ENCODE measurements around the gene KCNH5. TPM values are rescaled to one million over a fixed set of nuclear protein-coding genes. Genes with fewer than 3 reads are reported as not detected.

KCNH5 gene
- total and polyA plus RNA-seq, 4 donors: not detected

- no peak for TF ChIP-seq EGR1 (IDR thresholded peaks at IDR 0.05; ENCODE audit: low read depth in 2 of 2)
- no peak for TF ChIP-seq RAD21 (IDR thresholded peaks at IDR 0.05)
- TF ChIP-seq GABPA (IDR thresholded peaks at IDR 0.05 in 1 of 2, conservative IDR thresholded peaks at IDR 0.05 in 1 of 2): no peak
Observed at GRCh38 chr14:62916551-62916950, 128.7 kb downstream of the KCNH5 start (continued).

GRCh38 chr14:62914873-62915272 is 130.4 kb downstream of the KCNH5 start:
- no peaks in the 10 kb centered on the region for H3K36me3 ChIP-seq (ENCODE audit: control insufficient read depth in 4 of 4, insufficient read depth in 3 of 4, low read depth in 1 of 4, low read length in 3 of 4)
- H3K9me3 ChIP-seq (ENCODE audit: control insufficient read depth in 4 of 4, low read length in 3 of 4): no peaks in the 10 kb centered on the region
- H3K9ac ChIP-seq (ENCODE audit: low read depth in 1 of 2, low read length in 2 of 2): no peak overlapping the region
- H3K27me3 ChIP-seq (ENCODE audit: control insufficient read depth in 4 of 4, insufficient read depth in 4 of 4, low read length in 3 of 4): no peaks in the 10 kb centered on the region
- no peak overlapping the region for H3K4me3 ChIP-seq (ENCODE audit: low read depth in 1 of 3, low read length in 3 of 3)
- WGBS: 79% methylated on average over 3 of the region's 3 CpGs
- DNase-seq (ENCODE audit: low spot score): no peak
- H3K27ac ChIP-seq (ENCODE audit: low read depth in 1 of 2, low read length in 2 of 2): no peak overlapping the region
- no peak for TF ChIP-seq CTCF (IDR thresholded peaks at IDR 0.05; ENCODE audit: low read depth, low read length, missing input control)
- TF ChIP-seq GABPA (IDR thresholded peaks at IDR 0.05 in 1 of 2, conservative IDR thresholded peaks at IDR 0.05 in 1 of 2): no peak
- no peaks in the 10 kb centered on the region for H3K4me1 ChIP-seq (ENCODE audit: control insufficient read depth in 4 of 4, insufficient read depth in 4 of 4, low read length in 3 of 4)

GRCh38 chr14:62914025-62914424 is 131.2 kb downstream of the KCNH5 start:
- Histone ChIP-seq H3K4me1 (ENCODE audit: control insufficient read depth in 4 of 4, insufficient read depth in 4 of 4, low read length in 3 of 4) (no peaks in the 10 kb centered on the region), H3K36me3 (ENCODE audit: control insufficient read depth in 4 of 4, insufficient read depth in 3 of 4, low read depth in 1 of 4, low read length in 3 of 4) (no peaks in the 10 kb centered on the region), H3K9ac (ENCODE audit: low read depth in 1 of 2, low read length in 2 of 2) (no peak overlapping the region), H3K27me3 (ENCODE audit: control insufficient read depth in 4 of 4, insufficient read depth in 4 of 4, low read length in 3 of 4) (no peaks in the 10 kb centered on the region), H3K27ac (ENCODE audit: low read depth in 1 of 2, low read length in 2 of 2) (no peak overlapping the region), H3K4me3 (ENCODE audit: low read depth in 1 of 3, low read length in 3 of 3) (no peak overlapping the region), H3K9me3 (ENCODE audit: control insufficient read depth in 4 of 4, low read length in 3 of 4) (no peaks in the 10 kb centered on the region)
- no peak for DNase-seq (ENCODE audit: low spot score)
- 52% methylated on average over 2 of the region's 2 CpGs for WGBS
- TF ChIP-seq TAF1 (conservative IDR thresholded peaks at IDR 0.05): no peak
- TF ChIP-seq CTCF (IDR thresholded peaks at IDR 0.05; ENCODE audit: low read depth, low read length, missing input control): no peak
- TF ChIP-seq MAX (IDR thresholded peaks at IDR 0.05): no peak
- no peak for TF ChIP-seq EGR1 (IDR thresholded peaks at IDR 0.05; ENCODE audit: low read depth in 2 of 2)
- no peak for TF ChIP-seq NR2F2 (IDR thresholded peaks at IDR 0.05)
- TF ChIP-seq SP1 (IDR thresholded peaks at IDR 0.05): no peak
- no peak for TF ChIP-seq ZBTB33 (IDR thresholded peaks at IDR 0.05)
- TF ChIP-seq FOXA2 (IDR thresholded peaks at IDR 0.05): no peak
- TF ChIP-seq ATF3 (IDR thresholded peaks at IDR 0.05): no peak

Data from liver (tissue), 9 donors.